Measurements from ENCODE around the gene PLXNB3.

The PLXNB3 gene

DNA sequence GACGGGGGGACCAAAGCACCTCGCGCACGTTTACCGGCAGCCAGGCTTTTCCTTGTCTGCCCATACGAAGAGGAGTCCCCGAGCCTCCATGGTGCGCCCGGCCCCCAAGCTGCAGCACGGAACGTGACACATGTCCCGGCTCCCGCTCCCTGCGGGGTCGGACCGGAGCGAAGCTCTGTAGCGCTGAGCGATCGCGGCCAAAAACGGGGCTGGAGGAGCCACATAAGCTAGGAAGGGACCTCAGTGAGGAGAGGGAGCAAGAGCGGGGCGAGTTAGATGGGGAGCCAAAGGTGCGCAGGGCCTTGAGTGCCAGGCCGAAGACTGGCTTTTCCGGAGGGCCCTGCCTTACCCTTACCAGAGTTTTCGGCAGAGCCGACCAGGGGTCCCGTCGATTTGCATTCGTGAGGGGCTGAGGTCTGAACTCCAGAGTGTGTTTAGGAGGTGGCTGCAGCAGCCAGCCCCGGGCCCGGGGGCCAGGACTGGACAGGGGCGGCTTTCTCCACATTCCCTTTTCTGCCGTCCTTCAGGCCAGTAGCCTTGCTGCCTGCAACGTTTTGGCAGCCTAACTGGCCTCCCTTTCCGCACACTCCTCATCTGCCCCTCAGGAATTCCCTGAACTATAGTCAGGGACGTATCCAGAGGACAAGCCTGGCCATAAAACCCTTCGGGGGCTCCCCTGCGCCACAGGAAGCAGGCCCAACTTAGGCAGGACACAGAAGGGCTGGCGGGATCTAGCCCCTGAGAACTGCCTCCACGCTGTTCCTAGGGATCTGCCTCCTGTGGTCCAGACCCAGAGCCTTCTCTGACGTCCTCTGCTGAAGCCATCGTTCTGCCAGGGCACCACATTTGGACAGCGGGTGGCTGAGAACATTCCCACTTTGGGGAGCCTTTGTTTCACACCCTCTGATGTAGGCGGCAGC lies 31.1 kb downstream of the PLXNB3 start:
- DNase-seq (ENCODE audit: low read depth in 1 of 2, low spot score in 1 of 2): no peak
- in situ Hi-C loops (cut with HindIII; ENCODE audit: low pct_unique_long_range_greater_than_20kb, low sequenced_read_pairs): no loop called here
- TF ChIP-seq JUND (IDR thresholded peaks at IDR 0.05; ENCODE audit: low read depth): no peak

DNA sequence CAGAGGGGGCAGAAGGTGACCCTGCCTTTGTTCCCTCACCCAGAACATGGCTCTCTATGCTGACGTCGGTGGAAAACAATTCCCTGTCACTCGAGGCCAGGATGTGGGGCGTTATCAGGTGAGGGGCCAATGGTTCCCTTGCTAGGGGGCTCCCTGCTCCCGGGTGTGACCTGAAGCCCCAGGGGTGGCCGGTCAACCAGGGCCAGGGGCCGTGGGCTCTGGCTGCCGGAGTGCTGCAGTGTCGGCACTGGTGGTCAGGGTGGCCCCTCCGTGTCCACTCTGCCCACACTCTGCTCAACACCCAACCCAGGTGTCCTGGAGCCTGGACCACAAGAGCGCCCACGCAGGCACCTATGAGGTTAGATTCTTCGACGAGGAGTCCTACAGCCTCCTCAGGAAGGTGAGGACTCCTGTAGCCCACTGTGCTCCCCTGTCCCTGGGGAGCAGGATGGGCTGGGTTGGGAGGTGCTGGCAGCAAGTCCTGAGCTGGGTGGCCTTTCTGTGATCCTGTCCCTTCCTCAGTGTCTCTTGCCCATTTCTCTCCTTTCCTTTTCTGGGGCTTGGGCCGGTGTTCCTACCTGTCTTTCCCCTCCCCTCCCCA lies 33.5 kb downstream of the PLXNB3 start:
- no peak for DNase-seq (ENCODE audit: low read depth in 1 of 2, low spot score in 1 of 2)
- in situ Hi-C loops (cut with HindIII; ENCODE audit: low pct_unique_long_range_greater_than_20kb, low sequenced_read_pairs): no loop called here
- no peak for TF ChIP-seq JUND (IDR thresholded peaks at IDR 0.05; ENCODE audit: low read depth)

DNA sequence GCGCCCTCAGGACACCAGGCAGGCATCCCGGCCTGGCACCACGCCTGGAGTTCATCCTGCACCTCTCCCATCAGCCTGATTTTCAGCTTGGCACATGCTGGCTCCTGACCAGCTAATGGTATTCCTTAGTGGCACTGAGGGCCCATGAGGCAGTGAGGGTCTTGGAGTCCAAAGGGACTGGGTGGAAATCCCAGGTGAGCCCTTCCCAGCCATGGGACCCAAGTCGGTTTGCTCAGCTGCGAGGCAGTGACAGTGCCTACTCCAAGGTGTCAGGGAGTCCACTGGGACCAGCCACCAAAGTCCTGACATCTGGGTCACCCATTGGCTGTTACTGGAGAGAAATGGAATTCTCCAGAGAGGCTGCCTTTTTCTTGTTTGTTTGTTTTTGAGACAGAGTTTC lies 35.3 kb downstream of the PLXNB3 start:
- no peak for DNase-seq (ENCODE audit: low read depth in 1 of 2, low spot score in 1 of 2)
- TF ChIP-seq JUND (IDR thresholded peaks at IDR 0.05; ENCODE audit: low read depth): no peak
- in situ Hi-C loops (cut with HindIII; ENCODE audit: low pct_unique_long_range_greater_than_20kb, low sequenced_read_pairs): no loop called here

DNA sequence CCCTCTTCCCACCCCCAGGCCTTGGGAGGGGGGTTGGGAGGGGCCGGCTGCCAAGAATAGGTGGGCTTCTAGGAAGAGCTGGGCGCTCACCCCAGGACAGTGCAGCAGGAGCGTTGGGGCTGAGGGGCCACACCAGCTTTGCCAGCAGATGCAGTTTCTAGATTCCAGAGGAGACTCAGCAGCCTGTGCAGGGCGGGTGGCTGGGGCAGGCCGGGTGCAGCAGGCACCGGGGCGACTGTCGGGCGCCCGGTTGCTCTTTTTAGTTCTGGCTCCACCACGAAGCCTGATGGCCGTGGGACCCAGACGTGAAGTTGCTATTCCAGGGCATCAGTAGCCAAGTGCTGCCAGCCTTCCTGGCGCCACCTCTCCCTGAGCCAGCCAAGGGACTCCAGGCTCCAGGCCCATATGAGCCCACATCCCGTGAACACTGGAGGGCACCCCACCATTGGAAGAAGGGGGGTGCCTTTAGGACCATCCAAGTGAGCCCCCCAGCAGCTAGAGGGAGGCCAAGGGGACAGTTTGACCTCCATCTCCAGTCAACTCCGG lies 36.2 kb downstream of the PLXNB3 start:
- in situ Hi-C loops (cut with HindIII; ENCODE audit: low pct_unique_long_range_greater_than_20kb, low sequenced_read_pairs): no loop called here
- DNase-seq (ENCODE audit: low read depth in 1 of 2, low spot score in 1 of 2): no peak
- TF ChIP-seq JUND (IDR thresholded peaks at IDR 0.05; ENCODE audit: low read depth): no peak

DNA sequence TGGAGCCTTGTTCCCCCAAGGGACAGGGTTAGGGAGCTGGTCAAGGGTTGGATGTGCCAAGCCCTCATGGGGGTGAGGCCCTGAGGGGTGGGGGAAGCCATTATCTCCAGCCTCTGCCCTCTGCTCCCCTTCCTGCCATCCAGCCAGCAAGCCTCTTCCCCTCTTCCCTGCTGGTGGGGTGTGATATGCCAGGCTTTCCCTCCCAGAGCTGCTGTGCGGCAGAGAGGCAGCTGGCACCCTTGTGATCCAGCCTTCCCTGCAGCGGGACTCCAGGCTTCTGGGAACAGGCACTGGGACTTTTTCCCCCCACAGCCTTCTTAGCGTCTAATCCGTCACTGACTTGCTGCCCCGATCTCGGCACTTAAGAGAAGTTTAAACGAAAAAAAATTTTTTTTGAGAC lies 36.7 kb downstream of the PLXNB3 start:
- no peak for TF ChIP-seq JUND (IDR thresholded peaks at IDR 0.05; ENCODE audit: low read depth)
- DNase-seq (ENCODE audit: low read depth in 1 of 2, low spot score in 1 of 2): no peak
- in situ Hi-C loops (cut with HindIII; ENCODE audit: low pct_unique_long_range_greater_than_20kb, low sequenced_read_pairs): no loop called here

DNA sequence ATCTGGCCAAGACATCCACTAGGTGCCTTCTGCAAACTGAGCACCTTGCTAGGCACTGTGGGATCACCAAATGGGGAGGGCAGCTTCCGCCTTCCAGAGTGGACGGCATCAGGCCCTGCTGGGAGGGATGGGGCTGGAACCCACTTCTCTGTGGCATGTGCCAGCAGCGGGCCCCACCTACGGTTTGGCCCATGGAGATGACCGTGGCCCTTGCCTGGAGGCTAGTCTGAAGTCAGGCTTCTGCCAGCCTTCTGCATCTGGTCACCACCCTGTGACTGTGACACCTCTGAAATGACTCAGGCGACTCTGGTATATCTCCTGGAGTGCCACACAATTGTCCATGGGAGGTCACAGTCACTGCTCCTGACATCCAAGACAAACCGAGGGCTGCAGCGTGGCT lies 37.6 kb downstream of the PLXNB3 start:
- in situ Hi-C loops (cut with HindIII; ENCODE audit: low pct_unique_long_range_greater_than_20kb, low sequenced_read_pairs): no loop called here
- DNase-seq (ENCODE audit: low read depth in 1 of 2, low spot score in 1 of 2): no peak
- TF ChIP-seq JUND (IDR thresholded peaks at IDR 0.05; ENCODE audit: low read depth): no peak

DNA sequence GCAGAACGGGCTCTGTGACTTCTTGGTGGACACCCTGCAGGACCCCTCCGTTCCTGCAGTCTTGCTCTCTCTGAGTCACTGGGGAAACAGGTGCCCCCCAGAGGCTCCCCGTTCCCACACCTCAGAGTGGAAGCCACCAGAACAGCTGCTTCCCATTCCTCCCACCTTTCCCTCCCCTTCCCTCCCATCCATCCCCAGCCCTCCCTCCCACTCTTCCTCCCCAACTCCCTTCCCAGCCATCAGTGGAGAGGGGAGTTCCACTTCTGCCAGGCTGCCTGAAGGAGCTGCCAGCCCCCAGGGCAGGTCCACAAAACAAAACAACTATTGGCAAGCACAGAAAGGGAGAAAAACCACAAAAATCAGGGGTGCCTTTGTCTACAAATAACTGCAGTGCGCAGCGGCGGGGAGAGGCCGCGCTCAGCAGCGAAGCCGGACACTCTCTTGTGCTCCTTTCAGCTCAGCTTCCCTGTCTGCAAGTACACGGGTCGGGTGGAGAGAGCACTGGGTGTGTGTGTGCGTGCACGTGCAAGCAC lies 38.5 kb downstream of the PLXNB3 start:
- no peak for DNase-seq (ENCODE audit: low read depth in 1 of 2, low spot score in 1 of 2)
- no peak for TF ChIP-seq JUND (IDR thresholded peaks at IDR 0.05; ENCODE audit: low read depth)
- in situ Hi-C loops (cut with HindIII; ENCODE audit: low pct_unique_long_range_greater_than_20kb, low sequenced_read_pairs): no loop called here

DNA sequence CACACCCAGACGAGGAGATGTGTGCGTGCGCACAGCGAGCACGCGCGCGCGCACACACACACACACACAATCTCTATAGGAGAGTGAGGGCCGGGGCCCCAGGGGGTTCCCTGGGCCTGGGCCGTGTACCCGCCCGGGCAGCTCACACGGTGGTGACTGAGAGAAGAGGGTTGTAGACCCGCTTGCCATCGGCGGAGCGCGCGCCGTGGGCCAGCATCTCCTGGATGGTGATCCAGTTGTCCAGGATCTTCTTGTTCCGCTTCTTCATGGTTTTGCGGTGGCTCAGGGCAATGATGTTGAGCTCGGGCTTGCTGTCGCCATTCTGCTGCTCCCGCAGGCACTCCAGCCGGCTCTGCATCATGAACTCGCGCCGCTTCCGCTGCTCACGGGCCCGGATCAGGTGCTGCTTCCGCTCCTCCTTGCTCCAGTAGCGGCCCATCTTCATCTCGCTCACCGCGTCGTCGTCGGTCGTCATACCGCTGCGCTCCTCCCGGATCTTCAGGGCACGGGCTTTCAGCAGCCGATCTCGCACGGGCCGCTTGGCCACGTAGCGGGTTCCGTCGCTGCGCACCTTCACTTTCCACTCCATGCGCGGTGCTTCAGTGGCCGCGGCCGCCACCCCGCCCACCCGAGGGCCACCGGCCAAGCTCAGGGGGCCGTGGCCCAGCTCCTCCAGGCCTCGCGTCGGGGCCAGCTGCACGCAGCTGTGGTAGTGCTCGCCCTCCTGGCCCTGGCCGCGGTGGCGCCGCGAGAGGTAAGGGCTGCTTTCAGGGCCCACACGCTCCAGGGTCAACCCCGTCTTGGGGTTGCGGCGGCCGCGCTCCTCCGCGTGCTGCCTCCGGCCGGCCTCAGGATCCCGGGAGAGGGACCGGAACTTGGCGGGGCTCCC lies 39.4 kb downstream of the PLXNB3 start:
- TF ChIP-seq JUND (IDR thresholded peaks at IDR 0.05; ENCODE audit: low read depth): no peak
- in situ Hi-C loops (cut with HindIII; ENCODE audit: low pct_unique_long_range_greater_than_20kb, low sequenced_read_pairs): no loop called here

DNA sequence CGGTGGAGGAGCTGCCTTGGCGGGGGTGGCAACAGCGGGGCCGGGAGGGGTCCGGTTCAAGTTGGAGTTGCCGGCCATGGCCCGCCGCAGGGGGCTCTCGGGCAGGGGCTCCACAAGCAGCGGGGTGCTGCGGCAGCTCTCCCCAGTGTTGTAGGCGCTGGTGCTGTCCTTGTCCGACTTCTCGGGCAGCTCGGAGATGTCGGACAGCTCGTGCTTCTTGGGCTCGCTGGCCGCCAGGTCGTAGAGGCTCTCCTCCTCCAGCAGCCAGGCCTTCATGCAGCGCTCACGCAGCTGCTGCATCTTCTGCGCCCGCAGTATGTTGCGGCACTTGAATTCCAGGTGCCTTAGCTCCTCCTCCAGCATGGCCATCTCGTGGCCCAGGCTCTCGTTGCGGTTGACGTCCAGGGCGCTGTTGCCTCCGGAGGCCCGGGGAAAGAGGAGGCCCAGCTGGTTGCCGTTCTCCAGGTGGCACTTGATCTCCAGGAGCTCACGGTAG lies 40.1 kb downstream of the PLXNB3 start:
- DNase-seq (ENCODE audit: low read depth in 1 of 2, low spot score in 1 of 2): no peak
- in situ Hi-C loops (cut with HindIII; ENCODE audit: low pct_unique_long_range_greater_than_20kb, low sequenced_read_pairs): no loop called here
- TF ChIP-seq JUND (IDR thresholded peaks at IDR 0.05; ENCODE audit: low read depth): no peak

More for the DNA sequence above, 39.4 kb downstream of the PLXNB3 start:
- no peak for DNase-seq (ENCODE audit: low read depth in 1 of 2, low spot score in 1 of 2)

DNA sequence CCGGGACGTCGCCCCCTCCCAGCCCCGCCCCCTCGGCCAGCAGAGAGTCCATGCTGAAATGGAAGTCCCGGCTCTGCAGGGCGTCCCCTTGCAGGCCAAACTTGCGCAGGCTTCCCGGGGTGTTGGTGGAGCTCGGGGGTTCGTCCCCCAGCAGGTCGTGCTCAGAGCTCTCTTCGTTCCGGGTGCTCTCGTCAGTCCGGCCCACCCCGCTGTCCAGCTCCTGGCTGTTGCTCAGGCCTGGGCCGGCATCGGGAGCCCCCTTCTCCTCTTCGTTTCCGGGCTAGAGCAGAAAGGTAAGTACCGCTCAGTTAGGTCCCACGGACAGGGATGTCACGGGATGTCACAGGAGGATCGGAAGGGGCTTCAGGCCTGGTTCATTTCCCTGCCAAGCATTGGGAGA lies 40.6 kb downstream of the PLXNB3 start:
- in situ Hi-C loops (cut with HindIII; ENCODE audit: low pct_unique_long_range_greater_than_20kb, low sequenced_read_pairs): no loop called here
- no peak for DNase-seq (ENCODE audit: low read depth in 1 of 2, low spot score in 1 of 2)
- no peak for TF ChIP-seq JUND (IDR thresholded peaks at IDR 0.05; ENCODE audit: low read depth)

DNA sequence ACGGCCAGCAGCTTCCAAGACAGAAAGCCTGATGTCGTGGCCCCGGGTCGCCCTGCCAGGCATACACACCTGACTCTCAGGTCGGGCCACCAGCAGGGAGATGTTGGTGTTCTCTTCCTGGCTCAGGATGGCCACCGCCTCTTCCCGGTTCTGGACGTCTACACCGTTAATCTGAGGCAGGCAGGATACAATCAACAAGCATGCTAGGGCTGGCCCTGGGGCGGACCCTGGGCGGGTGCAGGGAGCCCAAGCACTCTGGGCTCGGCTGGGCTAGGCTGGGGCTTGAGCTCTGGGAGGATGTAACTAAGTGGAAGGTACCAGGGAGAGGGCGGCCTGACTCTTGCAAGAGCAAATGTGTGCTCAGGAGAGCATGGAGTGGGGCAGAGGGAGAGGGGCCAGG lies 41.4 kb downstream of the PLXNB3 start:
- TF ChIP-seq JUND (IDR thresholded peaks at IDR 0.05; ENCODE audit: low read depth): no peak
- in situ Hi-C loops (cut with HindIII; ENCODE audit: low pct_unique_long_range_greater_than_20kb, low sequenced_read_pairs): no loop called here

DNA sequence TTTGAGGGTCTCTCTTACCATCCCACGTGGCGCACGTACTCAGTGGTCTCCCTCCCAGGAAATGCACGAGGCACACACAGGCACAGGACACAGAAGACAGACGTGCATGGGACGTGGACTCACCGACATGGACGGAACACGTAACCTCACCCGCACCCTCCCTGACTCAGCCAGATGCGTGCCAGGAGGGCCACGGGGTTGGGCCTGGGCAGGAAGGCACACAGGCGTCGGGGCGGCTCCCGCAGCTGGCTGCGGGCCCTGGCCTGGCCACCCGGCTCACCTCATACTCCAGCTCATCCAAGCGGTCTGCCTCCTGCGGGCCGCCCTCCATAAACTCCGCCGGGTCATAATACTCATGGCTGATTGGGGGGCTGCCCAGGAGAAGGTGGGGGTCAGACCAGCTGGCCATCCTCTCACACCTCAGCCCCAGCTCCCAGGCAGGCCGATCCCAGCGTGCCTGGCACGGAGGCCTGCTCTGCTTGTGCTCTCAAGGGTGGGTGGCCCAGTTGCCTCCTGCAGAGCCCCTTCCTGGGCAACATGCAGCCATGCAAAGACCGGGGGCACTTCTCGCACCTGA lies 43.0 kb downstream of the PLXNB3 start:
- TF ChIP-seq JUND (IDR thresholded peaks at IDR 0.05; ENCODE audit: low read depth): no peak
- in situ Hi-C loops (cut with HindIII; ENCODE audit: low pct_unique_long_range_greater_than_20kb, low sequenced_read_pairs): no loop called here
- no peak for DNase-seq (ENCODE audit: low read depth in 1 of 2, low spot score in 1 of 2)

More for the DNA sequence above, 41.4 kb downstream of the PLXNB3 start:
- no peak for DNase-seq (ENCODE audit: low read depth in 1 of 2, low spot score in 1 of 2)
